ENCODE results near the gene FGD3. TPM values are rescaled to one million over a fixed set of nuclear protein-coding genes. Genes with fewer than 3 reads are reported as not detected.

FGD3 gene
- total and polyA plus RNA-seq, 2 experiments from 2014 or later, result 5.8 to 6.5 TPM

DNA sequence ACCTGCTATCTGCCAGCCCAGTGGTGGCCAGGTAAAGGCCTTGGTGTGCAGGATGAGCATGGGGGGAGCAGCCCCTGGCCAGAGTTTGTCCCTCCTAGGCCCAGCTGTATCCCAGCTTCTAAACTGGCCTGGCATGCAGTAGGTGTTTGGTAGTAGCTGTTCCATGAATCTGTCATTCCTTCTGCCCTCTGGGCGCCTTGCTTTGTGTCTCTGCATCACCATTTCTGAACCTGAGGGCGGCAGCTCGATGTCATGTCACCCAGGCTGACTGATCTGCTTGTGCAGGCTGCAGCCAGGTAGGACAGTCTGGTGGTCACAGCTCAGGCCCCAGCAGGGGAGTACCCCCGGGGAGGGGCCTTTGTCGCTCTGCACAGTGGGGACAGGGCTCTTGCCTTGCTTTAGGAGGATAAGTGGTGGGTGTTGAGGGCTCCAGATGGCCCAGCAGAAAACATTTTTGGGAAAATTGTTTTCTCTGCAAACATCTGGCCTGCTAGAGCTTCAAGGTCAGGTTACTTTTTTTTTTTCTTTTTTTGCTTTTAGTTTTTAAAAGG, 106.5 kb downstream of the FGD3 start:
- Histone ChIP-seq H3K4me2 (no peak overlapping the region), H3K27me3 (no peaks in the 10 kb centered on the region), H3K36me3 (replicated peaks; ENCODE audit: insufficient read depth, low read depth) (no peaks in the 10 kb centered on the region), H3K4me3 (no peak overlapping the region), H4K20me1 (ENCODE audit: insufficient read depth, poor library complexity, severe bottlenecking) (no peaks in the 10 kb centered on the region), H2AFZ (no peak overlapping the region), H3K9me3 (ENCODE audit: low read depth) (no peaks in the 10 kb centered on the region), H3K4me1 (ENCODE audit: insufficient read depth) (peaks cover 3% of the 10 kb centered on the region), H3K27ac (no peak overlapping the region), H3K9me2 (replicated peaks; ENCODE audit: insufficient read depth) (no peaks in the 10 kb centered on the region), H3K79me2 (no peaks in the 10 kb centered on the region)
- 78% methylated on average over 5 of the region's 5 CpGs for WGBS (ENCODE audit: low lambda C conversion rate, missing lambda C conversion rate)
- no peak for DNase-seq (ENCODE audit: low spot score)
- TF ChIP-seq, protein P1, sequence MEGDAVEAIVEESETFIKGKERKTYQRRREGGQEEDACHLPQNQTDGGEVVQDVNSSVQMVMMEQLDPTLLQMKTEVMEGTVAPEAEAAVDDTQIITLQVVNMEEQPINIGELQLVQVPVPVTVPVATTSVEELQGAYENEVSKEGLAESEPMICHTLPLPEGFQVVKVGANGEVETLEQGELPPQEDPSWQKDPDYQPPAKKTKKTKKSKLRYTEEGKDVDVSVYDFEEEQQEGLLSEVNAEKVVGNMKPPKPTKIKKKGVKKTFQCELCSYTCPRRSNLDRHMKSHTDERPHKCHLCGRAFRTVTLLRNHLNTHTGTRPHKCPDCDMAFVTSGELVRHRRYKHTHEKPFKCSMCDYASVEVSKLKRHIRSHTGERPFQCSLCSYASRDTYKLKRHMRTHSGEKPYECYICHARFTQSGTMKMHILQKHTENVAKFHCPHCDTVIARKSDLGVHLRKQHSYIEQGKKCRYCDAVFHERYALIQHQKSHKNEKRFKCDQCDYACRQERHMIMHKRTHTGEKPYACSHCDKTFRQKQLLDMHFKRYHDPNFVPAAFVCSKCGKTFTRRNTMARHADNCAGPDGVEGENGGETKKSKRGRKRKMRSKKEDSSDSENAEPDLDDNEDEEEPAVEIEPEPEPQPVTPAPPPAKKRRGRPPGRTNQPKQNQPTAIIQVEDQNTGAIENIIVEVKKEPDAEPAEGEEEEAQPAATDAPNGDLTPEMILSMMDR (IDR thresholded peaks at IDR 0.05; ENCODE audit: poor library complexity), result no peak
- TF ChIP-seq EZH2 (IDR thresholded peaks at IDR 0.05; ENCODE audit: borderline replicate concordance), result no peak
- no peak for TF ChIP-seq EZH2phosphoT487 (IDR thresholded peaks at IDR 0.05; ENCODE audit: low read depth, severe bottlenecking, unreplicated experiment)

DNA sequence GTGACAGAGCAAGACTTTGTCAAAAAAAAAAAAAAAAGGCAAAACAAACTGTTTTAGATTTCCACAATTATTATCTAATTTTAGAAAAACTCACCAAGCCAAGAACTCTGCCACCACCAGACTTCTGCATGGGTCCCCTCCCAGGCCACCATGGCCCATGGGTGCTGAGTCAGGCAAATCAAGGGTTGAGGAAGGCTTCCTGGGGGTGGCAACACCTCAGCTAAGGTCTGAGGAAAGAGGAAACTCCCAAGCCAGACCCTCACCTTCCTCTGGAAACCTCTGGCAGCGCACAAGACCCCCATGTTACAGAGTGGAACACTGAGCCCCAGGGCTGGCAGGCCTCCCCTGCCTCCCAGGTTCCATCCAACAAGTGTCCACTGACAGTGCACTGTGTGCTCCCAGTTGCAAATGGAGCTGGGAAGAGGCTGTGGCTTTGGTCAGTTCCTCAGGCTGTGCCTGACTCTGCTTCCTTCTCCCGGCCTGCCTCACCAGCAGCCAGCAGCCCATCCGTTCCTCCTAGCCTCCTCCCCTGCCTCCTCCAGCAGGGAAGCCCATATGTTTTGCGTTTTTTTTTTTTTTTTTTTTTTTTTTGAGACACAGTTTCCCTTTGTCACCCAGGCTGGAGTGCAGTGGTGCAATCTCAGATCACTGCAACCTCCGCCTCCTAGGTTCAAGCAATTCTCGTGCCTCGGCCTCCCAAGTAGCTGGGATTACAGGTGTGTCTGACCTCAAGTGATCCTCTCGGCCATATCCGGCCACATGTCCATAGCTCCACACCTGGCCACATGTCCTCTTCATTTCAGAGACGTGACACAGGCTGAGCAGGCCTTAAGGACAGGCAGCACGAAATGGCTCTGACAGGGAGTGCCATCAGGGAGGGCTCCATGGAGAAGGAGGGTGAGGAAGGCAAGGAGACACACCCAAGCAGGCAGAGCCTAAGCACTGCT, 107.7 kb downstream of the FGD3 start:
- no peak overlapping the region for H3K4me2 ChIP-seq
- no peak for DNase-seq (ENCODE audit: low spot score)
- no peak overlapping the region for H3K4me3 ChIP-seq
- H3K9me2 ChIP-seq (replicated peaks; ENCODE audit: insufficient read depth), result no peaks in the 10 kb centered on the region
- no peaks in the 10 kb centered on the region for H4K20me1 ChIP-seq (ENCODE audit: insufficient read depth, poor library complexity, severe bottlenecking)
- no peak overlapping the region for H3K27ac ChIP-seq
- H3K27me3 ChIP-seq, result no peaks in the 10 kb centered on the region
- WGBS (ENCODE audit: low lambda C conversion rate, missing lambda C conversion rate), result 90% methylated on average over 10 of the region's 11 CpGs
- H3K79me2 ChIP-seq, result no peaks in the 10 kb centered on the region
- H3K4me1 ChIP-seq (ENCODE audit: insufficient read depth), result peaks cover 7% of the 10 kb centered on the region
- no peaks in the 10 kb centered on the region for H3K36me3 ChIP-seq (replicated peaks; ENCODE audit: insufficient read depth, low read depth)
- no peak overlapping the region for H2AFZ ChIP-seq
- no peak for TF ChIP-seq EZH2phosphoT487 (IDR thresholded peaks at IDR 0.05; ENCODE audit: low read depth, severe bottlenecking, unreplicated experiment)
- TF ChIP-seq, protein P1 (IDR thresholded peaks at IDR 0.05; ENCODE audit: poor library complexity), result no peak
- TF ChIP-seq EZH2 (IDR thresholded peaks at IDR 0.05; ENCODE audit: borderline replicate concordance), result no peak
- no peaks in the 10 kb centered on the region for H3K9me3 ChIP-seq (ENCODE audit: low read depth)

DNA sequence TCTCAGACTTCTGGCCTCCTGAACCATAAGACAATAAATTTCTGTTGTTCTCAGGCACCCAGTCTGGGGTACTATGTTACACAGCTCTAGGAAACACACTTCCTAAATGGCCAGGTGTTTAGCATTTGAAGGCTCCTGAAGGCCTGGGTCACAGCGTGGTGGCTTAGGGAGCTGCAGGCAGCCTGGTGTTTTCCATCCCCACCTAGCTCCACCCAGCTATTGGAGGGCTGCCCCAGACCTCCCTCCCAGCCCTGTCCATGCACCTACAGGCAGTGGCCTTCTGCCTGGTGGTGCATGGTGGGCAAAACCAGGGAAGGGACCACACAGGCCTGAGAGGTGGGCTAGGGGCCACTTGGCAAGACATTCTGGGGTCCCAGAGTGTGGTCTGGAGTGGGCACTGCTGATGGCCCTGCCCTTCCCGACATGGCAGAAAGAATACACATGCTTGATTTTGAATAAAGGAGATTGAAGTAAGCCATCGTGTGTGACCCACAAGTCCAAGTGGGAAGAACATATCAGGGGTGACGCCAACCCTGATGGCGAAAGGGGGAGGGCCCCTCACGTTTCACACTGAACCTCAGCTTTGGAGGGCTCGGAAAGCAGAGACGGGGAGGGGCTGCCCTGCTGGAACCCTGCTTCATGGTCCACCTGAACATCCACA, 109.8 kb downstream of the FGD3 start:
- Histone ChIP-seq H4K20me1 (ENCODE audit: insufficient read depth, poor library complexity, severe bottlenecking) (no peaks in the 10 kb centered on the region), H2AFZ (no peak overlapping the region), H3K9me3 (ENCODE audit: low read depth) (no peaks in the 10 kb centered on the region), H3K4me3 (no peak overlapping the region), H3K79me2 (no peaks in the 10 kb centered on the region), H3K4me2 (no peak overlapping the region), H3K27ac (no peak overlapping the region), H3K4me1 (ENCODE audit: insufficient read depth) (peaks cover 22% of the 10 kb centered on the region), H3K27me3 (no peaks in the 10 kb centered on the region), H3K36me3 (replicated peaks; ENCODE audit: insufficient read depth, low read depth) (no peaks in the 10 kb centered on the region), H3K9me2 (replicated peaks; ENCODE audit: insufficient read depth) (no peaks in the 10 kb centered on the region)
- WGBS (ENCODE audit: low lambda C conversion rate, missing lambda C conversion rate), result 89% methylated on average over 8 of the region's 8 CpGs
- no peak for TF ChIP-seq EZH2phosphoT487 (IDR thresholded peaks at IDR 0.05; ENCODE audit: low read depth, severe bottlenecking, unreplicated experiment)
- no peak for TF ChIP-seq EZH2 (IDR thresholded peaks at IDR 0.05; ENCODE audit: borderline replicate concordance)
- TF ChIP-seq, protein P1 (IDR thresholded peaks at IDR 0.05; ENCODE audit: poor library complexity), result no peak
- no peak for DNase-seq (ENCODE audit: low spot score)
